ENCODE data around the gene SUPT3H. TPM values are rescaled to one million over a fixed set of nuclear protein-coding genes. Genes with fewer than 3 reads are reported as not detected.

The SUPT3H gene
- total and polyA plus RNA-seq, 2 of the 8 experiments (the other 6 are each of a cell fraction or from before 2014, with no cell fraction given): 18.8 to 23.0 TPM

DNA sequence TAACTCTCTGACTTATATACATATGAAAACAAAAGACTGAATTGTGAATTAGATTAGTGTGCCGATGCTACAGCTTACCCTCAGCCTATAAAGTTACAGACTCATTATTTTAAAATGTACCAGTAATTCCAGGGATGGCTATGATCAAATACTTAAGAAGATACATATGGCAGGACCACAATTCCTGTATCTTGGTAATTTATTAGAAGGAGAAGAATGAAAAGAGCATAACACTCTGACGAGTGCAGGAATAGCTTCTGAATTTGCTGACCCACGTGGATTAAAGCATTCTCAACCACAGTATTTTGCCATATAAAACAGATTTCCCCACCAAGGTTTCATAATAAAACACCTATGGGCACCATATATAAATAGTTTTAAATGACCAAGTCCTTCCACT lies 418.1 kb downstream of the SUPT3H start:
- no peak overlapping the region for H3K4me3 ChIP-seq (ENCODE audit: extremely low read depth in 1 of 4, insufficient read depth in 2 of 4, low read depth in 3 of 4, low read length in 4 of 4)
- no peak overlapping the region for H3K18ac ChIP-seq (ENCODE audit: extremely low read depth, low read length)
- H2BK12ac ChIP-seq (ENCODE audit: low read depth, low read length): no peak overlapping the region
- peaks cover 1% of the 10 kb centered on the region; the same call in 1 of the 2 replicates for H3K23me2 ChIP-seq (ENCODE audit: low read depth, low read length)
- ChIA-PET POLR2A (ENCODE audit: partially characterized antibody) (no interaction called here), CTCF (ENCODE audit: partially characterized antibody) (interaction anchor here (0.5 kb wide), 2 partner anchors 126 to 433 kb away, joined by 3 read pairs; no protein-coding TSS in a partner anchor)
- H3K4me1 ChIP-seq (replicated peaks in 1 of 4; ENCODE audit: control insufficient read depth in 3 of 4, insufficient read depth in 4 of 4, low read length in 3 of 4): no peaks in the 10 kb centered on the region
- DNase-seq (ENCODE audit: low read depth in 1 of 2, low spot score in 2 of 2) (no peak), FAIRE-seq (no peak)
- no peak overlapping the region for H3K23ac ChIP-seq (ENCODE audit: insufficient read length)
- no peak overlapping the region for H3K4ac ChIP-seq (replicated peaks; ENCODE audit: insufficient read length, low read depth, low read length)
- H2BK15ac ChIP-seq (ENCODE audit: low read length): no peak overlapping the region
- H4K5ac ChIP-seq (ENCODE audit: insufficient read length, low read depth, low read length): no peak overlapping the region
- no peaks in the 10 kb centered on the region for H3K27me3 ChIP-seq (replicated peaks in 1 of 4; ENCODE audit: control insufficient read depth in 3 of 4, extremely low read depth in 1 of 4, insufficient read depth in 3 of 4, low read length in 3 of 4)
- no peak overlapping the region for H3K4me2 ChIP-seq (ENCODE audit: insufficient read depth in 1 of 2, low read depth in 2 of 2, low read length in 2 of 2)
- H2AFZ ChIP-seq (ENCODE audit: low read length): no peak overlapping the region
- H3K36me3 ChIP-seq (ENCODE audit: control insufficient read depth in 2 of 4, insufficient read depth in 4 of 4, low read length in 3 of 4): no peaks in the 10 kb centered on the region
- TF ChIP-seq POLR2A (IDR thresholded peaks at IDR 0.05; ENCODE audit: control extremely low read depth in 1 of 2, low read depth in 2 of 2, low read length in 2 of 2) (no peak), BACH1 (IDR thresholded peaks at IDR 0.05; ENCODE audit: low read length) (no peak), NANOG (IDR thresholded peaks at IDR 0.05; ENCODE audit: insufficient read depth, low read depth, low read length, poor library complexity, severe bottlenecking) (no peak), RXRA (IDR thresholded peaks at IDR 0.05; ENCODE audit: insufficient read depth, low read depth, low read length) (no peak), KDM5A (IDR thresholded peaks at IDR 0.05; ENCODE audit: low read length) (no peak), RFX5 (IDR thresholded peaks at IDR 0.05; ENCODE audit: borderline replicate concordance, low read depth, low read length) (no peak), SIN3A (conservative IDR thresholded peaks at IDR 0.05 in 1 of 2, IDR thresholded peaks at IDR 0.05 in 1 of 2; ENCODE audit: low read depth in 1 of 2, low read length in 2 of 2) (no peak), EZH2 (IDR thresholded peaks at IDR 0.05; ENCODE audit: low read depth, low read length, severe bottlenecking) (no peak), POLR2AphosphoS5 (IDR thresholded peaks at IDR 0.05; ENCODE audit: low read depth, low read length) (no peak), SIX5 (IDR thresholded peaks at IDR 0.05; ENCODE audit: low read depth, low read length) (no peak)
- H3K56ac ChIP-seq (replicated peaks; ENCODE audit: insufficient read length, low read depth, low read length): no peak overlapping the region
- H3K9ac ChIP-seq (replicated peaks in 1 of 4; ENCODE audit: extremely low read depth in 1 of 4, low read depth in 3 of 4, low read length in 3 of 4): no peak overlapping the region
- H2AK5ac ChIP-seq (ENCODE audit: low read depth, low read length): no peak overlapping the region
- no peaks in the 10 kb centered on the region for H3K9me3 ChIP-seq (ENCODE audit: insufficient read depth in 2 of 2, low read depth in 1 of 2, low read length in 1 of 2)
- H2BK120ac ChIP-seq (replicated peaks; ENCODE audit: low read depth, low read length): no peak overlapping the region
- no peaks in the 10 kb centered on the region for H4K20me1 ChIP-seq (replicated peaks in 1 of 2; ENCODE audit: control insufficient read depth in 1 of 2, insufficient read depth in 2 of 2, low read length in 2 of 2)
- H3K79me1 ChIP-seq (ENCODE audit: low read depth, low read length): no peaks in the 10 kb centered on the region
- H3K27ac ChIP-seq (ENCODE audit: low read depth, low read length): no peak overlapping the region
- WGBS, 2 experiments (ENCODE audit: extremely low coverage in 1 of 2, insufficient coverage in 1 of 2, insufficient read length in 1 of 2, insufficient replicate concordance in 2 of 2, low coverage in 1 of 2, low lambda C conversion rate in 2 of 2, missing lambda C conversion rate in 1 of 2): 94% methylated on average over 3 of the region's 3 CpGs; no CpG with 5 or more reads in 1 of the 2 experiments
- no peak overlapping the region for H2BK20ac ChIP-seq (ENCODE audit: low read length)
- H2BK5ac ChIP-seq (ENCODE audit: low read depth, low read length): no peak overlapping the region
- H4K91ac ChIP-seq (replicated peaks; ENCODE audit: insufficient read length, low read length): no peak overlapping the region
- no peaks in the 10 kb centered on the region for H3K79me2 ChIP-seq (ENCODE audit: control insufficient read depth in 1 of 2, insufficient read depth in 2 of 2, low read length in 2 of 2)
- no peak overlapping the region for H3K14ac ChIP-seq (ENCODE audit: insufficient read length)
- no peak overlapping the region for H4K8ac ChIP-seq (ENCODE audit: extremely low read depth, insufficient read depth, low read length)
